GM12878 (cell line): ENCODE data around the gene GGTLC2.

Experiments
- CEBPB ChIP-seq, 2 experiments: fragments of 150-350 bp in 1 of 2; IDR thresholded peaks; 2 replicates each; pipeline ENCODE4 v1.6.1; 2012 to 2014; ENCODE audit warnings: low read depth in 2 of 2, low read length in 2 of 2, borderline replicate concordance in 1 of 2, inconsistent platforms in 1 of 2
- CHD2 ChIP-seq: IDR thresholded peaks from 2 replicates; pipeline ENCODE4 v1.6.1; 2011; ENCODE audit warnings: low read depth, low read length, improper control_type of control experiment, borderline replicate concordance
- CTCF ChIP-seq, 3 experiments: IDR thresholded peaks in 2 of 3; conservative IDR thresholded peaks in 1 of 3; 2 replicates each; pipeline ENCODE4 v1.5.1; 2011; ENCODE audit warnings: low read depth in 3 of 3, low read length in 3 of 3, mild to moderate bottlenecking in 3 of 3, control low read depth in 2 of 3, moderate library complexity in 2 of 3, inconsistent platforms in 1 of 3, mixed read lengths in 1 of 3; ENCODE audit not compliant: control insufficient read depth in 2 of 3, insufficient read depth in 1 of 3; ENCODE audit errors: extremely low read depth in 1 of 3
- EP300 ChIP-seq, 2 experiments: fragments of 150-350 bp in 1 of 2; IDR thresholded peaks; 2 replicates each; pipeline ENCODE4 v1.6.1; 2011 to 2012; ENCODE audit warnings: low read depth in 2 of 2, low read length in 2 of 2, borderline replicate concordance in 1 of 2, improper control_type of control experiment in 1 of 2, inconsistent platforms in 1 of 2; ENCODE audit not compliant: control insufficient read depth in 1 of 2
- HDAC2 ChIP-seq: fragments of 200-600 bp; sonication (generic); IDR thresholded peaks from 2 replicates; pipeline ENCODE4 v1.6.1; 2017
- MTA3 ChIP-seq: IDR thresholded peaks from 2 replicates; pipeline ENCODE4 v1.6.1; 2012; ENCODE audit warnings: low read length, inconsistent platforms, borderline replicate concordance
- PKNOX1 ChIP-seq: fragments of 450-650 bp; IDR thresholded peaks from 2 replicates; pipeline ENCODE4 v1.6.1; 2016; ENCODE audit warnings: mild to moderate bottlenecking
- POLR2AphosphoS5 ChIP-seq: IDR thresholded peaks from 2 replicates; pipeline ENCODE4 v1.6.1; 2011; ENCODE audit warnings: mild to moderate bottlenecking, low read length, inconsistent platforms
- RAD21 ChIP-seq: IDR thresholded peaks from 2 replicates; pipeline ENCODE4 v1.6.1; 2011; ENCODE audit warnings: mild to moderate bottlenecking, low read depth, low read length, moderate library complexity; ENCODE audit not compliant: insufficient read depth
- RFX5 ChIP-seq: IDR thresholded peaks from 2 replicates; pipeline ENCODE4 v1.6.1; 2011; ENCODE audit warnings: low read depth, low read length, improper control_type of control experiment
- SMAD5 ChIP-seq: IDR thresholded peaks from 2 replicates; pipeline ENCODE4 v1.6.1; 2016; ENCODE audit warnings: antibody characterized with exemption, low read depth
- STAT3 ChIP-seq: IDR thresholded peaks from 2 replicates; pipeline ENCODE4 v1.6.1; 2011; ENCODE audit warnings: low read depth, low read length, improper control_type of control experiment
- TCF3 ChIP-seq: IDR thresholded peaks from 2 replicates; pipeline ENCODE4 v1.6.1; 2012; ENCODE audit warnings: low read depth, mild to moderate bottlenecking, low read length, borderline replicate concordance; ENCODE audit not compliant: insufficient read depth
- ZNF274 ChIP-seq: IDR thresholded peaks from one replicate; pipeline ENCODE4 v1.8.0; 2011; ENCODE audit not compliant: insufficient read length, insufficient read depth

GRCh38 chr22:22598144-22598543 is 46.3 kb upstream of the GGTLC2 start:
- TF ChIP-seq CEBPB (IDR thresholded peaks at IDR 0.05; ENCODE audit: borderline replicate concordance in 1 of 2, low read depth in 2 of 2, low read length in 2 of 2) (no peak), POLR2AphosphoS5 (no peak), CHD2 (no peak), HDAC2 (no peak), MTA3 (no peak), CTCF (IDR thresholded peaks at IDR 0.05 in 2 of 3, conservative IDR thresholded peaks at IDR 0.05 in 1 of 3; ENCODE audit: control insufficient read depth in 2 of 3, extremely low read depth in 1 of 3, insufficient read depth in 1 of 3, low read depth in 3 of 3, low read length in 3 of 3) (no peak), RAD21 (no peak), ZNF274 (no peak), STAT3 (no peak), PKNOX1 (no peak), SMAD5 (no peak), TCF3 (no peak), RFX5 (no peak), EP300 (IDR thresholded peaks at IDR 0.05; ENCODE audit: borderline replicate concordance in 1 of 2, control insufficient read depth in 1 of 2, low read depth in 2 of 2, low read length in 2 of 2) (no peak)
